GM19099 (cell line): ENCODE measurements around the gene UXS1.

Experiments used
- POLR2A ChIP-seq: IDR thresholded peaks from 3 replicates; pipeline ENCODE4 v1.6.1; 2011; ENCODE audit warnings: low read depth; ENCODE audit not compliant: insufficient read length; ENCODE audit errors: extremely low read depth

The UXS1 gene

GRCh38 chr2:106174056-106174455 lies 20.0 kb downstream of the UXS1 start:
- no peak for TF ChIP-seq POLR2A

GRCh38 chr2:106172649-106173048 lies 21.5 kb downstream of the UXS1 start:
- no peak for TF ChIP-seq POLR2A

- TF ChIP-seq POLR2A, result no peak
These were observed 25.4 kb downstream of the UXS1 start for GRCh38 chr2:106168657-106169056.

- no peak for TF ChIP-seq POLR2A
These were observed 27.0 kb downstream of the UXS1 start for GRCh38 chr2:106167067-106167466.

GRCh38 chr2:106165561-106165960 lies 28.5 kb downstream of the UXS1 start:
- TF ChIP-seq POLR2A, result no peak

- TF ChIP-seq POLR2A, result no peak
These were observed 29.1 kb downstream of the UXS1 start for GRCh38 chr2:106165029-106165428.

- no peak for TF ChIP-seq POLR2A
These were observed 30.1 kb downstream of the UXS1 start for GRCh38 chr2:106163948-106164545.

- no peak for TF ChIP-seq POLR2A
These were observed 31.9 kb downstream of the UXS1 start for GRCh38 chr2:106161938-106162820.

- no peak for TF ChIP-seq POLR2A
These were observed 32.8 kb downstream of the UXS1 start for GRCh38 chr2:106161341-106161740.

GRCh38 chr2:106160786-106161261 lies 33.3 kb downstream of the UXS1 start:
- peak; percentile 8 for TF ChIP-seq POLR2A

- TF ChIP-seq POLR2A, result peak; percentile 7
These were observed 34.0 kb downstream of the UXS1 start for GRCh38 chr2:106159866-106160785.

- TF ChIP-seq POLR2A, result no peak
These were observed 35.2 kb downstream of the UXS1 start for GRCh38 chr2:106158871-106159270.

- no peak for TF ChIP-seq POLR2A
These were observed 36.0 kb downstream of the UXS1 start for GRCh38 chr2:106158131-106158530.

- TF ChIP-seq POLR2A, result no peak
These were observed 36.7 kb downstream of the UXS1 start for GRCh38 chr2:106157416-106157815.
